ENCODE data around the gene NTMT1. TPM values are rescaled to one million over a fixed set of nuclear protein-coding genes. Genes with fewer than 3 reads are reported as not detected.

NTMT1 gene
- total and polyA plus RNA-seq, 9 of the 15 experiments (the other 6 are each of a cell fraction or from before 2014, with no cell fraction given) = 42.1 to 116 (median 74.7) TPM

DNA sequence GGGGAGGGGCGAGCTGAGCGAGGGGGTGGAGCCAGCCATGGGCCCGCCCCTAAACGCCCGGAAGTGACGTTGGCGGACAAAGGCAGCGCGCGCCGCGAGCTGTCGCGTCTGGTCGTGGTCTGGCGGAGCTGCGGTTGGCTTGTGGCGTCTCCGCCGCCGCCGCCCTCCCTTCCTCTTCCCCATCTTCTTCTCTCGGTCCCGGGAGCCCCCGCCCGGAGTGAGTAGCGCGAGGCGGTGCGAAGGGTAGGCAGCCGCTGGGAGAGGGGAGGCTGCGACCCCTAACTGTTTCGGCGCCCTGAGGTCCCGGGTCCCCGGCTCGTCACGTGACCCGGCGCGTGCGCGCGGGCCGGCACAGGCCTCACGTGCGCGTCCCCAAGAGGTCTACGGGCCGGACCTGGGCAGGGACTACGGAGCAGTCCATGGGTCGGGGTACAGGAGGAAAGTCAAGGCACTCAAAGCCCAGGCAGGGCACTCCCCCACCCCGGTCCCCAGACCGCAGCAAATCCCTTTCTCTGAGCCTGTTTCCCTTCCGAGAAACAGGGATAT is at the start of gene NTMT1 (continued):
- TF ChIP-seq ZFX (CRISPR knock-in tag; IDR thresholded peaks at IDR 0.05) = peak; percentile 72
- TF ChIP-seq CTBP1 (IDR thresholded peaks at IDR 0.05; ENCODE audit: borderline replicate concordance) = peak; percentile 78
- no peak for TF ChIP-seq ZNF23 (CRISPR knock-in tag; IDR thresholded peaks at IDR 0.05)
- TF ChIP-seq, protein P1, sequence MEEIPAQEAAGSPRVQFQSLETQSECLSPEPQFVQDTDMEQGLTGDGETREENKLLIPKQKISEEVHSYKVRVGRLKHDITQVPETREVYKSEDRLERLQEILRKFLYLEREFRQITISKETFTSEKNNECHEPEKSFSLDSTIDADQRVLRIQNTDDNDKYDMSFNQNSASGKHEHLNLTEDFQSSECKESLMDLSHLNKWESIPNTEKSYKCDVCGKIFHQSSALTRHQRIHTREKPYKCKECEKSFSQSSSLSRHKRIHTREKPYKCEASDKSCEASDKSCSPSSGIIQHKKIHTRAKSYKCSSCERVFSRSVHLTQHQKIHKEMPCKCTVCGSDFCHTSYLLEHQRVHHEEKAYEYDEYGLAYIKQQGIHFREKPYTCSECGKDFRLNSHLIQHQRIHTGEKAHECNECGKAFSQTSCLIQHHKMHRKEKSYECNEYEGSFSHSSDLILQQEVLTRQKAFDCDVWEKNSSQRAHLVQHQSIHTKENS (CRISPR knock-in tag; IDR thresholded peaks at IDR 0.05) = no peak
- TF ChIP-seq ARNT (IDR thresholded peaks at IDR 0.05) = no peak
- TF ChIP-seq, protein P2, sequence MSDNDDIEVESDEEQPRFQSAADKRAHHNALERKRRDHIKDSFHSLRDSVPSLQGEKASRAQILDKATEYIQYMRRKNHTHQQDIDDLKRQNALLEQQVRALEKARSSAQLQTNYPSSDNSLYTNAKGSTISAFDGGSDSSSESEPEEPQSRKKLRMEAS (CRISPR knock-in tag; IDR thresholded peaks at IDR 0.05) = peak; percentile 99
- no peak for TF ChIP-seq MCM5 (IDR thresholded peaks at IDR 0.05; ENCODE audit: low read depth)
- 0 out of 2 replicates have a peak, but pooled peaks have one; percentile 55 for TF ChIP-seq ZNF668 (CRISPR knock-in tag; IDR thresholded peaks at IDR 0.05)
- TF ChIP-seq EHMT2 (IDR thresholded peaks at IDR 0.05) = no peak
- TF ChIP-seq, protein P3, sequence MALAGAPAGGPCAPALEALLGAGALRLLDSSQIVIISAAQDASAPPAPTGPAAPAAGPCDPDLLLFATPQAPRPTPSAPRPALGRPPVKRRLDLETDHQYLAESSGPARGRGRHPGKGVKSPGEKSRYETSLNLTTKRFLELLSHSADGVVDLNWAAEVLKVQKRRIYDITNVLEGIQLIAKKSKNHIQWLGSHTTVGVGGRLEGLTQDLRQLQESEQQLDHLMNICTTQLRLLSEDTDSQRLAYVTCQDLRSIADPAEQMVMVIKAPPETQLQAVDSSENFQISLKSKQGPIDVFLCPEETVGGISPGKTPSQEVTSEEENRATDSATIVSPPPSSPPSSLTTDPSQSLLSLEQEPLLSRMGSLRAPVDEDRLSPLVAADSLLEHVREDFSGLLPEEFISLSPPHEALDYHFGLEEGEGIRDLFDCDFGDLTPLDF (CRISPR knock-in tag; IDR thresholded peaks at IDR 0.05) = 0 out of 2 replicates have a peak, but pooled peaks have one; percentile 73
- TF ChIP-seq RNF2 (IDR thresholded peaks at IDR 0.05) = no peak
- TF ChIP-seq, protein P4, sequence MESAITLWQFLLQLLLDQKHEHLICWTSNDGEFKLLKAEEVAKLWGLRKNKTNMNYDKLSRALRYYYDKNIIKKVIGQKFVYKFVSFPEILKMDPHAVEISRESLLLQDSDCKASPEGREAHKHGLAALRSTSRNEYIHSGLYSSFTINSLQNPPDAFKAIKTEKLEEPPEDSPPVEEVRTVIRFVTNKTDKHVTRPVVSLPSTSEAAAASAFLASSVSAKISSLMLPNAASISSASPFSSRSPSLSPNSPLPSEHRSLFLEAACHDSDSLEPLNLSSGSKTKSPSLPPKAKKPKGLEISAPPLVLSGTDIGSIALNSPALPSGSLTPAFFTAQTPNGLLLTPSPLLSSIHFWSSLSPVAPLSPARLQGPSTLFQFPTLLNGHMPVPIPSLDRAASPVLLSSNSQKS (CRISPR knock-in tag; IDR thresholded peaks at IDR 0.05) = no peak
- TF ChIP-seq KDM1A (IDR thresholded peaks at IDR 0.05) = no peak
- TF ChIP-seq ZBTB1 (CRISPR knock-in tag; IDR thresholded peaks at IDR 0.05; ENCODE audit: borderline replicate concordance, low read depth) = peak; percentile 89
- TF ChIP-seq STAT5B (CRISPR knock-in tag; IDR thresholded peaks at IDR 0.05) = no peak
- TF ChIP-seq LEF1 (IDR thresholded peaks at IDR 0.05) = 0 out of 2 replicates have a peak, but pooled peaks have one; percentile 81
- TF ChIP-seq, protein P5, sequence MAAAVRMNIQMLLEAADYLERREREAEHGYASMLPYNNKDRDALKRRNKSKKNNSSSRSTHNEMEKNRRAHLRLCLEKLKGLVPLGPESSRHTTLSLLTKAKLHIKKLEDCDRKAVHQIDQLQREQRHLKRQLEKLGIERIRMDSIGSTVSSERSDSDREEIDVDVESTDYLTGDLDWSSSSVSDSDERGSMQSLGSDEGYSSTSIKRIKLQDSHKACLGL (CRISPR knock-in tag; IDR thresholded peaks at IDR 0.05; ENCODE audit: borderline replicate concordance, poor library complexity, severe bottlenecking) = peak; percentile 93
- TF ChIP-seq ZNF77 (CRISPR knock-in tag; IDR thresholded peaks at IDR 0.05) = 0 out of 2 replicates have a peak, but pooled peaks have one; percentile 43
- no peak for TF ChIP-seq TEAD4 (IDR thresholded peaks at IDR 0.05; ENCODE audit: low read length)
- TF ChIP-seq TEAD4 (CRISPR knock-in tag; IDR thresholded peaks at IDR 0.05; ENCODE audit: borderline replicate concordance) = no peak
- peak; percentile 74 for TF ChIP-seq RBBP5 (IDR thresholded peaks at IDR 0.05; ENCODE audit: borderline replicate concordance, insufficient read depth, low read length, poor library complexity, severe bottlenecking)
- peak; percentile 51 for TF ChIP-seq ETV5 (CRISPR knock-in tag; IDR thresholded peaks at IDR 0.05; ENCODE audit: low read depth)
- TF ChIP-seq BHLHE40 (IDR thresholded peaks at IDR 0.05; ENCODE audit: low read length) = peak; percentile 98
- peak; percentile 49 for TF ChIP-seq SMAD1 (IDR thresholded peaks at IDR 0.05; ENCODE audit: low read depth, low read length, partially characterized antibody)

Data from K562 (cell line).